ENCODE data around the gene TSN.
A peak's percentile ranks its signal among the peaks of the same experiment; 100 is the strongest.
"Not testable (repeated sequence)": the region's sequence is repeated elsewhere in the genome, so short reads cannot be mapped to it uniquely, and the experiment has no call there.

The TSN gene

GRCh38 chr2:121755237-121756111, at the start of gene TSN:
TSN (plus strand) TSS chr2:121755651; CDS start chr2:121755780, 129 bp downstream.
- peak; percentile 99 for DNase-seq

DNA sequence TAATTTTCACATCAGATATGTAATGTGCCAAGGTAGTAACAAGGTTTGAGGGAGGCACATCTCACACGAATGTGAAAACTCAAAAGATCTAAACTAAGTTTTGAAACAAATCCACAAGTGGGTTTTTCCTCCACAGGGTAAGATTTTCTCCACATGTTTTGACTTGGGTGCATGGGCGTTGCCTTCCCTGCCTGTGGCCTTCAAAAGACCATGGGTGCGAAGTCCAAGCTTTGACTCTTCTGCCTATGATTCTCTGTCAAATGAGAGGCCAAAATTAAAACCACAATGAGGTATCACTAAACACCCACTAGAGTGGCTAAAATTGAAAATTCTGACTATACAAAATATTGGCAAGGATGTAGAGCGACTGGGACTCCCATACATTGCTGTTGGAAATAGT, 49.5 kb upstream of the TSN start:
- DNase-seq = no peak

GRCh38 chr2:121707344-121707919, 48.0 kb upstream of the TSN start:
- no peak for DNase-seq

GRCh38 chr2:121707920-121708361, 47.5 kb upstream of the TSN start:
- DNase-seq = no peak

DNA sequence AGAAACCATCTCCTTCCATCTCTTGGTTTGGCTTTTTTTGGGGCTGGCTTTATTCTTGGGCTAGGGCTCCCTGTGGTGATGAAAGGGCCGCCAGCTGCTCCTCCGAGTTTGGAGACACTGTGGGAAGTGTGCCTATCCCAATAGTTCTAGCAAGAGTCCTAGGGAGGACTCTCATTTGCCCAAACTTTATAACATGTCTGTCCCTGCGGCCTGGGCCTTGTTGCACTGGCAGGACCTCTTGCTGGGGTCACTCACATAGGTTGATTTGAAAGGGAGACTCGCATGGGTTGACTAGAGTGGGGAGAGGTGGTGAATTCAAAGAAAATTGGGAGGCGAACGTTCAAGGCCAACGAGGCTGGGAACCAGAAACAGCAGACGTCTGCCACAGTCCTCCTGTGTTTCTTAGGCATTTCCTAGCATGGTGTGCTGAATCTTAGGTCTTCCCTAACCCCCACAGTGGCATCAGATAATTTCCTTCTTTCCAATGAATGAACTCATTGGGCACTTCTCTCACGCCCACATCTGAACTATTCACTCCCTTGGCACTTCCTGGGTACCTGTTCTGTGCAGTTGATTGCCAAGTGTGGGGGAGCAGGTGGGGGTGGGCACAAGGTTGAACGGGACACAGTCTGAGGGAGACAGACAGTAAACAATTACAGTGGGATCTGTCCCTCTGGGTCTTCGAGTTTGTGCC, 45.5 kb upstream of the TSN start:
- DNase-seq = no peak

GRCh38 chr2:121710470-121711170, 44.8 kb upstream of the TSN start:
- no peak for DNase-seq

DNA sequence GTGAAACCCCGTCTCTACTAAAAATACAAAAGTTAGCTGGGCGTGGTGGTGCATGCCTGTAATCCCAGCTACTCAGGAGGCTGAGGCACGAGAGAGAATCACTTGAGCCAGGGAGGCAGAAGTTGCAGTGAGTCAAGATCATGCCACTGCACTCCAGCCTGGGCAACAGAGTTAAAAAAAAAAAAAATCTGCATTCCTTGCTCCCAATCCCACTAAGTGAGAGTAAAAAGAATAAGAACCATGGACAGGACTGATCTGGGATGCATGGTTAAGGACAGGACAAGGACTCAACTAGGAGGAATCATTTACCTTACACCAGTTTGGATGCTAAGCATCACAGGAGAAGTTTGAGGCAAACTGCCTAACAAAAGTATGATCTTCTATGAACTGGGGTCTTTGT, 44.0 kb upstream of the TSN start:
- DNase-seq = not testable (repeated sequence)

- no peak for DNase-seq
Observed at GRCh38 chr2:121716126-121716525, 39.3 kb upstream of the TSN start.

DNA sequence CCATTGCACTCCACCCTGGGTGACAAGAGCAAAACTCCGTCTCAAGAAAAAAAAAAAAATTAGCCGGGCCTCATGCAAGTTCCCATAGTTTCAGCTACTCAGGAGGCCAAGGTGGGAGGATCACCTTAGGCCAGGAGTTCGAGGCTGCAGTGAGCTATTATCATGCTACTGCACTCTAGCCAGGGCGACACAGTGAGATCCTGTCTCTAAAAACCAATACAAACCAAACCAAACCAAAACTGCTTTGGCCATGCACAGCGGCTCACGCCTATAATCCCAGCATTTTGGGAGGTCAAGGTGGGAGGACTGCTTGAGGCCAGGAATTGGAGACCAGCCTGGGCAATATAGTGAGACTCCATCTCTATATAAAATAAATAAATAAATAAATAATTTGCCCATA, 37.9 kb upstream of the TSN start:
- no peak for DNase-seq

DNA sequence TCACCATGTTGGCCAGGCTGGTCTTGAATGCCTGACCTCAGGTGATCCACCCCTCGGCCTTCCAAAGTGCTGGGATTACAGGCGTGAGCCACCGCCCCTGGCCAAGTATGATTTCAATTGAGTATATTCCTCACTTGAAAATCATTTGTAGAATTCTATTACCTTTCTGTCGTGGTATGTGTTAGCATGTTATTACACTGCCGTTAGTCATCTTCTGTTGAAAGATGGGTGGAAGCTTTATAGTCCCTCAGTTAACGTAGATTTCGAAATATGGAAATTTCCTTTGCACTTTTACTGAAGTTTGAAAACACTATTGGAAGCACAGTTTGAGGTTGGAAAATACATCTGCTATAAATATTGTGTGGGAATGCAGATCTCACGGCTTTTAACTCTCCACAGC, 33.5 kb upstream of the TSN start:
- no peak for DNase-seq

DNA sequence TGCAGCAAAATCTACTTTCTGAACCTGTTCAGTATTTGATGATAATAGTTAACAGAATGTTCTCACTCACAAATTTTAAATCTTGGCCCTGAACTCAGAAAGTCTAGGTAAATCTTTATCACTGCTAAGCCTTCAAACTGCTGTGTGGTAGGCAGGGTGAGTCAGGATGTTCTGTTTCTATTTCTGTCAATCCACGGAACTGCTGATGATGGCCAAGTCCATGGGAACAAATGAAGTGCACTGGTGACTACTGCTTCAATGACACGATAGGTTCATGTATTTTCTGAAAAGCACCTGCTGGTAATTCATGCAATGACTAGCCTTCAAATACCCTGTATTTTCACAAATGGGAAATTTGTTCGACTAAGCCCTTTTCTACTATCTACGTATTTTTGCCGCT, 33.0 kb upstream of the TSN start:
- DNase-seq = no peak

DNA sequence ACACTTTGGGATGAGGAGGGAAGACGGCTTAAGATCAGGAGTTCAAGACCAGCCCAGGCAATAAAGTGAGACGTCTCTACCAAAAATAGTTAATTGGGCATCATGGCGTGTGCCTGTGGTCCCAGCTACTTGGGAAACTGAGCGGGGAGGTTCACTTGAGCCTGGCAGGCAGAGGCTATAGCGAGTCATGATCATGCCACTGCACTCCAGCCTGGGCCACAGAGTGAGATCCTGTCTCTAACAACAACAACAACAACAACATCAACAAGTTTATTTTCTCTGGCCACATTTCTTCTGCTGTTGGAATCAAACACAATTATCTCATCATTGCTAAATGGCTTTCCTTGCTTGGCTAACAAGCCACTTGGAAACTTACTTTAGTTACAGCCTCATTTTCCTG, 32.1 kb upstream of the TSN start:
- DNase-seq = no peak

- no peak for DNase-seq
Observed at GRCh38 chr2:121727332-121727731, 28.1 kb upstream of the TSN start.

DNA sequence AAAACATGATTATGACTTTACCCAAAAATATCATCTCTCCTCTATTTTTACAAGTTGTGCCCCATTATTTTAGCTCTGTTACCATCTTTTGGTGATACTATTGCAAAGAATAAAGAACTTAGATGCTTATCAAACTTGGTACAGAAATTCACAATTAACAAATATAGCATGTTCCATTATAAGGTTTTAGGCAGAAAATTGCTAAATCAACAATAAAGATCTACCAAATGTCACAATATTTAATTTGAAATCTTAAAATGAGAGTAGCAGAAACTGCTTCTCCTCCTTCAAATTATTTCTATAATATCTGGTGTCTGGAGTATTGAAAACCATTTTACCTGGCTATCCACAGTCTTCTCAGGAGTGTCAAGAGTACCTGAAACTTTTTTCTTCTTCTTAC, 27.5 kb upstream of the TSN start:
- DNase-seq = no peak

DNA sequence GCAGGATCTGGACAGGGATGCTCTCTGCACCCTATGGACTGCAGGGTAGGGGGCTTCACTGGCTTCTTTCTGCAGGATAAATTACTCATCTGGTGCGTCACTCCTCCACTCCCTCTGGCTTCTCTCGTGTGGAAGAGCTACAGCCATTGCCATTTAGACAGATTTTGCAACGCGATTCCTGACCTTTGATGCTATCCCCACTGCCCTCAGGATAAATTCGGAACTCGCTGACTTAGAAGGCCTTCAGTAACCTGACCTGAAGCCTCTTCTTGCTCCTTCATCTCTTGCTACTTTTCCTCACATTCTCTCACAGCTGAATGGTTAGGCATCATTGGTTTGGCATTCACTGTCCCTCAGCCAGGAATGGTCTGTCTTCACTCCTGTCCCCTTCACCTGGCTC, 24.1 kb upstream of the TSN start:
- no peak for DNase-seq

- DNase-seq = not testable (repeated sequence)
Observed at GRCh38 chr2:121734544-121734943, 20.9 kb upstream of the TSN start.

GRCh38 chr2:121735518-121736074, 19.9 kb upstream of the TSN start:
- no peak for DNase-seq

- DNase-seq = no peak
Observed at GRCh38 chr2:121736140-121736461, 19.4 kb upstream of the TSN start.

GRCh38 chr2:121736462-121737336, 18.8 kb upstream of the TSN start, which contains the start of gene NIFK:
NIFK (minus strand) TSS chr2:121736875; CDS start chr2:121736850, 25 bp downstream.
- DNase-seq = peak; percentile 100

DNA sequence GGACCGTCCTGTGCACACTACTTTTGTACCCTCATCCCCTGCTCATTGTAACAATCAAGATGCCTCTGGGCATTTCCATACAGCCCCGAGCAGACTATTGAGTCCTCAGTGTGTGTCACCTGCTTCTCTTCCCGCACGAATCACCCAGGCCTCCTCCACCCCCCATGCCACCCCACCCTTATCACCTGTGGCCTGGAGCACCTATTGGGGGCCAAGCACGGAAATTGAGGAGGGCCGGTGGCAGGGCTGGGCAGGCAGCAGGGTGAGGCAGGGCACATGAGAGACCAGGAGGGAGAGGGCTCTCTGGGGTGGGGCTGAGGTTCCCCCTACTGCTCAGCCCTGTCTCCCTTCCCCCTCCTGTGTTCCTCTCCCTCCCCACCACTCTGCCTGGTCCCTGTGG, 14.5 kb upstream of the TSN start:
- DNase-seq = no peak

- no peak for DNase-seq
Observed at GRCh38 chr2:121741450-121741849, 14.0 kb upstream of the TSN start.

- no peak for DNase-seq
Observed at GRCh38 chr2:121746071-121746578, 9.3 kb upstream of the TSN start.
